NCI-H187 treated with DMSO at 0.1 percent for 48 hours (cell line): ENCODE results near the gene FAM120B.

Source experiments
- DNase-seq: peaks from one replicate; lab custom pipeline; 2025; lab: John Stamatoyannopoulos, UW

The FAM120B gene

GRCh38 chr6:170444056-170444591 is 137.6 kb downstream of the FAM120B start:
- DNase-seq = no peak

GRCh38 chr6:170444811-170445211 is 138.3 kb downstream of the FAM120B start:
- DNase-seq = no peak

GRCh38 chr6:170445487-170445886 is 138.9 kb downstream of the FAM120B start:
- DNase-seq = no peak

- no peak for DNase-seq
Measured at GRCh38 chr6:170445971-170446370, 139.4 kb downstream of the FAM120B start.

- DNase-seq = no peak
Measured at GRCh38 chr6:170446841-170447560, 140.4 kb downstream of the FAM120B start.

- DNase-seq = no peak
Measured at GRCh38 chr6:170447561-170447930, 141.0 kb downstream of the FAM120B start.

GRCh38 chr6:170448317-170448716 is 141.8 kb downstream of the FAM120B start:
- no peak for DNase-seq

GRCh38 chr6:170448751-170449630 is 142.4 kb downstream of the FAM120B start:
- no peak for DNase-seq

- no peak for DNase-seq
Measured at GRCh38 chr6:170449835-170450753, 143.5 kb downstream of the FAM120B start.

- no peak for DNase-seq
Measured at GRCh38 chr6:170450916-170451761, 144.6 kb downstream of the FAM120B start.

GRCh38 chr6:170451762-170452651 is 145.4 kb downstream of the FAM120B start:
- no peak for DNase-seq

GRCh38 chr6:170452767-170453545 is 146.4 kb downstream of the FAM120B start:
- no peak for DNase-seq

- no peak for DNase-seq
Measured at GRCh38 chr6:170453586-170454511, 147.3 kb downstream of the FAM120B start.

- DNase-seq = peak; percentile 85
Measured at GRCh38 chr6:170454512-170455285, 148.1 kb downstream of the FAM120B start.

GRCh38 chr6:170455335-170455979 is 148.9 kb downstream of the FAM120B start:
- DNase-seq = no peak

GRCh38 chr6:170456334-170456733 is 149.8 kb downstream of the FAM120B start:
- DNase-seq = no peak
